Measurements from ENCODE around the gene L3MBTL3.

DNA sequence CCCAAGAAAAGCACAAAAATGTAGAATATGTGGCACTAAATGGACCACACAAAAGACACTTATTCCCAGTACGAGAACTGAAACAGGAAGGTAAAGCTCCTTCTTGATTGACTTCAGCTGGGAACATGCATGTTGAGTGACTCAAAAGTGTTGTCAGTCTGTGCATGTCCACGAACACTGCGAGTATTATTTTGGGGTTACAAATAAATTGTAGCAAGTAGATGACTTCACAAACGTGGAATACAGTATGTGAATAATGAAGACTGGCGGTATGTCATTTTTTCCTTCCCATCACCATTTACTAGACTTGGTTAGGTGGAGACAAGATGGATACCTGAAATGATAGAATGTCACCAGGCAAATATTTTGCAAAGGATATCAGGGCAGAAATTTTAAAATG lies 45.4 kb downstream of the L3MBTL3 start:
- TF ChIP-seq, protein P1, sequence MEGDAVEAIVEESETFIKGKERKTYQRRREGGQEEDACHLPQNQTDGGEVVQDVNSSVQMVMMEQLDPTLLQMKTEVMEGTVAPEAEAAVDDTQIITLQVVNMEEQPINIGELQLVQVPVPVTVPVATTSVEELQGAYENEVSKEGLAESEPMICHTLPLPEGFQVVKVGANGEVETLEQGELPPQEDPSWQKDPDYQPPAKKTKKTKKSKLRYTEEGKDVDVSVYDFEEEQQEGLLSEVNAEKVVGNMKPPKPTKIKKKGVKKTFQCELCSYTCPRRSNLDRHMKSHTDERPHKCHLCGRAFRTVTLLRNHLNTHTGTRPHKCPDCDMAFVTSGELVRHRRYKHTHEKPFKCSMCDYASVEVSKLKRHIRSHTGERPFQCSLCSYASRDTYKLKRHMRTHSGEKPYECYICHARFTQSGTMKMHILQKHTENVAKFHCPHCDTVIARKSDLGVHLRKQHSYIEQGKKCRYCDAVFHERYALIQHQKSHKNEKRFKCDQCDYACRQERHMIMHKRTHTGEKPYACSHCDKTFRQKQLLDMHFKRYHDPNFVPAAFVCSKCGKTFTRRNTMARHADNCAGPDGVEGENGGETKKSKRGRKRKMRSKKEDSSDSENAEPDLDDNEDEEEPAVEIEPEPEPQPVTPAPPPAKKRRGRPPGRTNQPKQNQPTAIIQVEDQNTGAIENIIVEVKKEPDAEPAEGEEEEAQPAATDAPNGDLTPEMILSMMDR (IDR thresholded peaks at IDR 0.05) = no peak
- TF ChIP-seq POLR2A (IDR thresholded peaks at IDR 0.05) = no peak

Measured in prostate gland (tissue), 2 donors.